HG02571 (cell line): ENCODE data around the gene SDSL.

Source experiments
- ATAC-seq: cut with Tn5 transposase; IDR thresholded peaks from one replicate; pipeline ENCODE4 v1.9.1; 2021; ENCODE audit warnings: mild to moderate bottlenecking, moderate library complexity; ENCODE audit not compliant: unreplicated experiment

SDSL gene

DNA sequence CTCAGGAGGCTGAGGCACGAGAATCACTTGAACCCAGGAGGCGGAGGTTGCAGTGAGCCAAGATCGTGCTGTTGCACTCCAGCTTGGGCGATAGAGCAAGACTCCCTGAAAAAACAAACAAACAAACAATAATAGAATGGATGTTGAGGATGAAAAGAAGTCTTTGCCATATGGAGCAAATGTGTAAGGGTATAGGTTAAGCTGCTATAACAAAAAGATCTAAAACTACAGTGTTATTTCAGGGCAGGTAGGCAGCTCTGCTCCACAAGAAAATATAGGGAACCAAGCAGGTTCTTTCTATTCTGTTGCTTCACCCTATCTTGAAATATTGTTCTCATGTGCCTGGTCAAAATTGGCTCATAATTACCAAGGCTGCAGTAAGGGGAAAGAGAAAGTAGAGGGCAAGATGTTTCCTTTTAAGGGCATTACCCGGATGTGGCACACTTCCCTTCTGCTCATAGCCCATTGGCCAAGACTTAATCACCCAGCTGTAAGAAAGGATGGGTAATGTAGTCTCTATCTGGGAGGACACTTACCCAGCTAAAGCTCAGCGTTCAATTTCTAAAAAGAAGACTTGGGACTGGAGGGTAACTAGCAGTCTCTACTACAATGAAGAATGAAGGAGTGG, 23.5 kb downstream of the SDSL start:
- no peak for ATAC-seq

DNA sequence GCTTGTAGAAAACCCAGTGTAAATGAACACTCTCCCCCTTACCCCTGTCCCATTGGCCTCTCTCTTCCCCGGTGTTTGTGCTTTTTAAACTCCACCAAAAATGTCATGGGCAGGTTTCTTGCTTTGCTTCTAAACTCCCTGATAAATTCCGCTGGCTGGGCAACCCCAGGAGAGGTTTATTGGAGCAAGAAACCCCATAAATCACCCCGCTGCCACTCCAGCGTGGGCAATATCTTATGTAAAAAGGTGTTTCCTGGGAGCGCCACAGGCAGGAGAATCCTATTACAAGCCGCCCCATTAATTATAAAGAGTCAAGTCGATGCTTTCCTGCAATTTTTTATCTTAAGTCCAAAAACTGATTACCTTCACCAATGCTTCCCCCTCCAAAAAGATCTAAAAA, 26.7 kb downstream of the SDSL start:
- no peak for ATAC-seq

GRCh38 chr12:113449299-113449698, 27.1 kb downstream of the SDSL start:
- ATAC-seq, result no peak

- ATAC-seq, result no peak
These were observed 27.7 kb downstream of the SDSL start for GRCh38 chr12:113449839-113450238.

DNA sequence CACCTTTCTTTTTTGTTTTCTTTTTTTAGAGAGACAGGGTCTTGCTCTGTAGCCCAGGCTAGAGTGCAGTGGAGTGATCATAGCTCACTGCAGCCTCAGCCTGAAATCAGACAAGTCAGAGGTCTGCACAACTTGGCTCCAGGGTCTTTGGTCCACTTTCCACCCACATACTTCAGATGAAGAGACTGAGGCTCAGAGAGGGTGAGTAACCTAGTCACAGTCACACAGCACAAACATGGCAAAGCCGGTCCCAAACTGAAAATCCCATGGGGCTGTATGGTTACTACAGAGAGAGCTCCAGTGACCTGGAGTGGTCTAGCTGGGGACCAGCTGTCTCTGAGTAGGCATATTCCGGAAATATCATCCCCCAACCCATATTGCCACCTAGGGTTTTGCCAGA, 30.3 kb downstream of the SDSL start:
- ATAC-seq, result no peak

DNA sequence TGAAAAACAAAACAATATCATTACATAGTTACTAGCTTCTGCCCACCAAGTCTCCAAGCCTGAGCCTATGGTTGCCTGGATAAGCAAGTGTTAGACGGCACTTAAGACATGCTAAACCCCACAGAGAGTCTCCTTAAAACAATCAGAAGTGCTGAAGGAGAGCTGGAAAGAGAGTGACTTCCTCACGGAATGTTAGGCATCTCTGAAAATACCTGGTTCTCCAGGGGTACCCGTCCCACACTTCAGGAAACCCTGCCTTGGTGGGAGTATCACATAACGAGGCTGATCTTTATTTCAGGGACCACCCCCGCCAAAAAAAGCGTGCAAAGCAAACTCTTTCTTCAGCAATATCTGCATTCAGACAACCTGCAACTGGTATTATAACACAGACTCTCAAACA, 31.1 kb downstream of the SDSL start:
- ATAC-seq, result no peak

GRCh38 chr12:113456199-113456598, 34.0 kb downstream of the SDSL start:
- ATAC-seq, result no peak

GRCh38 chr12:113456761-113457160, 34.6 kb downstream of the SDSL start:
- no peak for ATAC-seq

DNA sequence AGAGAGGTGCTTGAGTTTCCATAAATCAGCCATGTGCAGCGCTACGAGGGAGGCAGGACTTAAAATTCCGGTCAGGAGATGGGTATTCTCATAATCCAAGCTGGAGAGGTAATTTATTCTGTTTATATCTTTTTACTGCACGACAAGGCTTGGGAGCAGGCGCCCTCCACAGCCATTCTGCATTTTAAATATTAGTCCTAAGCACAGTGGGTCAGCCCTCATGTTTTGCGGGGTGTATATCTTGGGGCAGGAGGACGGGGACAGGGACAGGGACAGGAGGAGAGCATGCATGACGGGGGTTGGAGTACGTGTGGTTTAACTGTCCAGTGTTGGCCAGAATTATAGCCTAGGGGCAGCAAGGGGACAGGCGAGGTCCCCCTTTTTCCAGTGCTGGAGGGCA, 35.0 kb downstream of the SDSL start:
- no peak for ATAC-seq

DNA sequence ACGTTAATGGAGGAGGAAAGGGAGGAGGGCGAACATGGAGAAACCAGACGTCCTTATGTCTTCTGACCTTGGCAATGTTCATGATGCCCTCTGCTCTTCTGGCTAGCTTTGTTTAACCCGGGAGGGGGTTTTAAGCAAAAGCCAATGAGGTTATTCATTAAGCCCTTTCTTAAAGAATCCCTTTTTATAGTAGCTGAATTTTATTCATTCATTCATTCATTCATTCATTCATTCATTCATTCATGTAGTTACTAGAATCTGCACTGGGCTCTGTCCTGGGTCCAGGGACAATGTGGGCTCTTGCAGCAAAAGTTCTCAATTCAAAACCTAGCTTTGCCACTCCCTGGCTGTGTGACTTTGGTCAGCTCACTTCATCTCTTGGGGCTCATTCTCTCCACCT, 35.5 kb downstream of the SDSL start:
- no peak for ATAC-seq

DNA sequence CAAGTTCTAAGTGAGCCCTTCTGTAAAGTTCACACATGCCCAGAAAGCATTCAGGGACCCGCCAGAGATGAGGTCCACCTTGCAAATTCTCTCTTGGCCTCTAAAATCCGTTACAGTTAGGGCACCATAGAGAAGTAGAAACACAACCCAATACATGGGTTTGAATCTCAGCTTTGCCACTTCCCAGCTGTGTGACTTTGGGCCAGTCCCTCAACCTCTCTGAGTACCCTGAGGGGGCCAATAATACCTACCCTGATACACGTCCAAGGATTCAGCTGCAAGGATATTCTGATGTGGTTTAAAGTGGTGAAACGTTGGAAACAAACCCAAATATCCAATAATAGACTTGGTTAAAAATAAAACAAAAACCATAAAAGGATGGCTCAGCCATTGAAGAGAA, 37.8 kb downstream of the SDSL start:
- no peak for ATAC-seq

- ATAC-seq, result no peak
These were observed 39.5 kb downstream of the SDSL start for GRCh38 chr12:113461666-113462065.

- ATAC-seq, result no peak
These were observed 40.1 kb downstream of the SDSL start for GRCh38 chr12:113462117-113462774.

DNA sequence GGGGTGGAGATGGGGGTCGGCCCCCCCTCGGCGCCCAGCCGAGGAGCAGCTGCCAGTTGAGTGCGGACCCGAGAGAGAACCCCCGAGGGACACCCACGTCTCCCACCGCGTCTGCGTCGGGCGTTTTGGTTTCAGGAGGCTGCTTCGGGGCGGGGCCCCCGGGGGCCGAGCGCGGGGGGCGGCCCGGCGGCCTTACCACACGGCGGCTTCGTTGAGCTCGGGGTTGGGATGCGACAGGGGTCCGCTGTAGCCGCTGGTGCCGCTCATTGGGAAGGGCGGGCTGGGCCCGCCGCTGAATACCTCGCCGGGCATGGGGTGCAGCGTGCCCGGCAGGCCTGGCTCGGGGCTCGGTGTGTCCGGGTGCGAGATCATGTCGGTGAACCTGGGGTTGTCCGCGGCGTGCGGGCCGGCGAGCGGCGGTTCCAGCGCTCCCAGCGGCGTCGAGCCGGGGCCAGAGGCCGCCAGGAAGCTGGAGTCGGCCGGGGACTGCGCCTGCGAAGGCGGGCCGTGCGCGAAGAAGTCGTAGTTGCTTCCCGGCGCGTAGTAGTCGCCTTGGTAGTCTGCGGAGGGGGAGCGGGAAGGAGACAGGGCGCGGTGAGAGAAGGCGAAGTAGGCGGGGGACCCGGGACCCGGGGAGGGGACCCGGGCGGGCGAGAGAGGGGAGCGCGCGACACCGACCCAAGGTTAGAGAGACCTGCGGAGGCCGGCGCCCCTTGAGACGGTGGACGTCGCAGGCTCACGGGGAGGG, 41.0 kb downstream of the SDSL start:
- no peak for ATAC-seq

- ATAC-seq, result no peak
These were observed 41.7 kb downstream of the SDSL start for GRCh38 chr12:113463746-113464451.

- ATAC-seq, result no peak
These were observed 42.2 kb downstream of the SDSL start for GRCh38 chr12:113464452-113464775.

- ATAC-seq, result no peak
These were observed 42.9 kb downstream of the SDSL start for GRCh38 chr12:113464852-113465719.

DNA sequence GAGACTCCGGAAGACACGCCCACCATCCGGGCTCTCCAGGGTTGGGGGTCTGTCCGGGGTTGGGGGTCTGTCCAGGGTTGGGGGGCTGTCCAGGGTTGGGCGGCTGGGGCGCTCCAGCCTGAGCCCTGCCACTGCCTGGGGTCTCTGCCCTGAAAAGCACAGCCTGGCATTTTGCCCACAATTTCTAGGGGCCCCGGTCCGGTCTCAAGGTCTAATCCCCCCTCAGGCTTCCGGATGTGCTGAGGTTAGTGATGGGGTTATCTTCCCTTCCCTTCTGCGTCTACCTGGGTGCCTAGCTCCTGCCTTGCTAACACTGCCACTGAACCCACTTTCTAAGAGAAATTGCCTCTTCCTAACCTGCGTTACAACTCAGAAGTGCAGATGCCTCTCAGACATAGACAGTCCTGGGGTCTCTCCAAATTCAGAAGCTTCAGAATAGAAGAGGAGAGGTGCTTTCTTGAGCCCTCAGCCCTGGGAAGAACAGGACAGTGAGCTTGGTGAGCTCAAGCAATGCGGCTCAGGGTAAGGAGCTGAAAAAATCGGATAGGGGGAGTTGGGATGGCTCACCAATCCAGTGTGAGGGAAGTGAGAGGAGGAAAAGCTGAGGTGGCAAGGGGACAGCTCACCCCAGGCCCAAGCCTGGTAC, 43.8 kb downstream of the SDSL start:
- no peak for ATAC-seq

GRCh38 chr12:113466454-113467141, 44.4 kb downstream of the SDSL start:
- no peak for ATAC-seq

DNA sequence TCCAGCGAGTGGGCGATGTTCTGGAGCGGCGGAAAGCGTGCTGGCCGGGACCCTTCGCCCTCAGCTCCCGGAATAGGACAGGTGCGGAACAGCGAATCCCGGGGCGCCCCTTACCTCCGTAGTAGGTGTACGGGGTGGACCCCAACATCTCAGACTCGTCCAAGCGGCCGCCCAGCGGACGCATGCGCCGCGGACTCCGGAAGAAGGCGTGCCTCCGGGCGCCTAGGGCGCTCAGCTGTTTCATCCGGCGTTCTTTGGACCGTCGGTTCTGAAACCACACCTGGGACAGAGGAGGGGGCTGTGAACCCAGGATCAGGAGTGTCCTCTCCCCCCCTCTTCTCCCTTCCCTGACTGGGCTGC, 44.9 kb downstream of the SDSL start:
- ATAC-seq, result no peak
